NCI-H460 (cell line): ENCODE data around the gene EMID1. TPM values are rescaled to one million over a fixed set of nuclear protein-coding genes. Genes with fewer than 3 reads are reported as not detected.
"Not testable (repeated sequence)": the region's sequence is repeated elsewhere in the genome, so short reads cannot be mapped to it uniquely, and the experiment has no call there.

Source experiments
- DNase-seq: peaks from one replicate; pipeline ENCODE4 v3.0.0-alpha.2; 2016; ENCODE audit warnings: low read depth; ENCODE audit errors: extremely low read depth
- total RNA-seq: library from RNA; depleted of rRNA; stranded (reverse); fragments of >200 nt; shearing (Covaris generic); gene quantifications from 2 replicates; pipeline ENCODE4 v1.2.3, GENCODE V29; 2014

EMID1 gene
- total RNA-seq, 1 experiment from 2014 or later = 0.07 TPM

GRCh38 chr22:29225422-29226090, 19.9 kb downstream of the EMID1 start:
- DNase-seq = no peak

DNA sequence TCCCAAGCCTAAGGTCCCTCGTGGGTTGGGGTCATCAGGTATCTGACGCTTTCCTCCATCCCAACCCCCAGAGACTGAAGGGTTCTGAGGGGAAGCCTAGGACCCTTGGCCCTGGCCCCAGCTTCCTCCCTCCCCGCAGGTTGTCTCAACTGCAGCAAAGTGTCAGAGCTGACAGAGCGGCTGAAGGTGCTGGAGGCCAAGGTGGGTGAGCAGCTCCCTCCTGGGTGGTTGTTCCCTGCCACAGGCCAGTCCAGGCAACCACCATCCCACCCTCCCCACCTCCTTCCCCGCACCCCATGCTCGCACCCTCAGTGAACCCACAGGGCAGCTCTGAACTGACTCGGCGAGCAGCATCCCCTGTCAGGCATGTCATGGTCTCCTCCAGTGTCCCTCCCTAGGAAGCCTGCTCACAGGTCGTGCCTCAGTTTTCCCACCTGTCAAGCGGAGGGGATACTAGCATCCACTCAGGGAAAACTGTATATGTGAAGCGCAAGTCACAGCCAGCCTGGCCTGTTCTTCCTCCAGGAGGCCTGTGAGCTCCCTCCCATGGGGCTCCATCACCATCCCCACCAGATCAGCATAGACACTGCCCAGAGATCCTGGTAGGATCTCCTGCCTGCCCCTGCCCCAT, 20.8 kb downstream of the EMID1 start:
- no peak for DNase-seq

DNA sequence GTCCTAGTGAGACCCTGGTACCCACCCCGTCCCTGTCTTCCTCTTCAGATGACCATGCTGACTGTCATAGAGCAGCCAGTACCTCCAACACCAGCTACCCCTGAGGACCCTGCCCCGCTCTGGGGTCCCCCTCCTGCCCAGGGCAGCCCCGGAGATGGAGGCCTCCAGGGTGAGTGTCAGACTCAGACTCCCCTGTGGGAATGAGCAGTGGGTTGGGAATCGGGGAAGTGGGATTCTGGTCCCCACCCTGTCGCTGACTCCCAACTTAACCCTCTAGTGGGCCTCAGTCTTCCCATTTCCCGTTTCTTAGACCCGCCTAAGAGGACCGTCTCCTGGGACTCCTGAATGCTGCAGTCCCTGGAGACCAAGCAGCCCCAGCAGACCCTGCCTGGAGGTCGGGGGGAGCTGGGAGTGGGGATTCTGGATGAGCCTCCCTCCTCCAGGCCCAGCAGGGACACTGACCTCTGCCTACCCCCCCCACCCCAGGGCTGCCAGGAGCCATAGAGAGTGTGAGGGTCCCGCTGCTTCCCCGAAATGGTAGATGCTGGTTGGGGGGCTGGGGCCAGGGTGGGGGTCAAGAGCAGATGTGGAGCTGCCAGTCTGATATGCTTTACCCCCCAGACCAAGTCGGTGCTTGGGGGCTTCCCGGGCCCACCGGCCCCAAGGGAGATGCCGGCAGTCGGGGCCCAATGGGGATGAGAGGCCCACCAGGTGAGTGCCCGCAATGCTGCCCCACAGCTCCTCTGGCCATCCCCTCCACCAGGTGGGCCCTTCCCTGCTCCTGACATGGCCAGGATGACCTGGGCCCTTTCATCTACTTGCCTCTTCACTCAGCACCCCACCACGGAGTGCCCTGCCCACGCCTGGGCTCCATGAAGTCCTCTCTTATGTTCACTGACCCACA, 25.5 kb downstream of the EMID1 start:
- no peak for DNase-seq

DNA sequence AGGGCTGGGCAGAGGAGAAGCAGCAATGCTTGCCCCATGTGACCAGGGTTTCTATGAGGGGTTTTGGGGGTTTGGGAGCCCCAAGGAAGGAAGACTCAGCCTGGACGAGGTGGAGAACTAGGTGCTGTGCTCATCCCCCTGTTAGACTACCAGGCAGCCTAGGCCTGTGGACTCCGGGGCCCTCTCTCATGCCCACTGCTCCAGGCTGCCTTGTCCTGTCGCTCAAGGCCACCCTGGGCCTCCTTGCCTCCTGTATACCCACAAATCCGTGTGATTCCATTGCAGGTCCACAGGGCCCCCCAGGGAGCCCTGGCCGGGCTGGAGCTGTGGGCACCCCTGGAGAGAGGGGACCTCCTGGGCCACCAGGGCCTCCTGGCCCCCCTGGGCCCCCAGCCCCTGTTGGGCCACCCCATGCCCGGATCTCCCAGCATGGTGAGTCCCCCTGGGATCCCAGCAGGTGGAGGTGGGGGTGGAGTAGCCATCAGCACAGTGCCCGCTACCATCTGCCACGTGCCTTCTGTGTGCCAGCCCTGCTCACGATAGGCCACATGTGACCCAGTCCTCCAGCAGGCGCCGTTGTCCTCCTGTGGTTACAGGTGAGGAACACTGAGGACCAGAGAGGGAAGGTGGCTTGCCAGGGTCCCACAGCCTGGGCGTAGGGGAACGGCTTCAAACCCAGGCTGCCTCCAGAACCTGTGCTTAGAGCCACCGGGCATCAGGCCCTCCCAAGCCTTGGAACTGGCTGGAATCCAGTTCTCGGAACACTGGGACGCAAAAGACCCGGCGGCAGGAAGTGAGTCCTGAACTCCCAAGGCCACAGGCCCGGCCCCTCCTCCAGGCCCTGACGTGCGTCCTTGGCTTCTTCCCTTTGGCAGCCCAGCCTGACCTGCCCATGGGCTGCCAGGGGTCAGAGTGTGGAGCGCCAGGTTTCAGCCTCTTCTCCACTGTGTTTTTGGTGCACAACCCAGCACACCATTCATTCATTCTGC, 26.6 kb downstream of the EMID1 start:
- no peak for DNase-seq

DNA sequence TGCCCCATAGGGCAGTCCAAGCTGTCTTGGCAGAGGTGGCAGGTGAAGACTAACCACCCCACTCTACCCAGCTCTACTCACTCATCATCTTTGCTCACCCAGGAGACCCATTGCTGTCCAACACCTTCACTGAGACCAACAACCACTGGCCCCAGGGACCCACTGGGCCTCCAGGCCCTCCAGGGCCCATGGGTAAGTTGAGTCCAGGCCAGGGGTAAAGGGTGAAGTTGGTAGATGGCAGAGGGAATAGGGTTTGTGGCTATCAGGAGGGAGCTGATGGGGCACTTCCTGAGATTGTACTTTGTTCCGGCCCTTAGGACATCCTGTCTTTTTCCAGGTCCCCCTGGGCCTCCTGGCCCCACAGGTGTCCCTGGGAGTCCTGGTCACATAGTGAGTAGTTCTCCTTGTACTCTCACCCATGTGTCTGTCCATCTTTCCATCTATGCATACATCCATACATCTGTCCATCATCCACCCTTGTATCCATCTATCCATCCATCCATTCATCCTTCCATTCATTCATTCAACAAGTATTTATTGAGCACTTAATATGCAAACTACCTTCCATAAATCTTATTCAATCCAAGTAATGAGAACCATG, 27.7 kb downstream of the EMID1 start:
- DNase-seq = no peak

- not testable (repeated sequence) for DNase-seq
Measured at GRCh38 chr22:29240481-29240880, 34.8 kb downstream of the EMID1 start.

- no peak for DNase-seq
Measured at GRCh38 chr22:29243874-29244446, 38.3 kb downstream of the EMID1 start.

DNA sequence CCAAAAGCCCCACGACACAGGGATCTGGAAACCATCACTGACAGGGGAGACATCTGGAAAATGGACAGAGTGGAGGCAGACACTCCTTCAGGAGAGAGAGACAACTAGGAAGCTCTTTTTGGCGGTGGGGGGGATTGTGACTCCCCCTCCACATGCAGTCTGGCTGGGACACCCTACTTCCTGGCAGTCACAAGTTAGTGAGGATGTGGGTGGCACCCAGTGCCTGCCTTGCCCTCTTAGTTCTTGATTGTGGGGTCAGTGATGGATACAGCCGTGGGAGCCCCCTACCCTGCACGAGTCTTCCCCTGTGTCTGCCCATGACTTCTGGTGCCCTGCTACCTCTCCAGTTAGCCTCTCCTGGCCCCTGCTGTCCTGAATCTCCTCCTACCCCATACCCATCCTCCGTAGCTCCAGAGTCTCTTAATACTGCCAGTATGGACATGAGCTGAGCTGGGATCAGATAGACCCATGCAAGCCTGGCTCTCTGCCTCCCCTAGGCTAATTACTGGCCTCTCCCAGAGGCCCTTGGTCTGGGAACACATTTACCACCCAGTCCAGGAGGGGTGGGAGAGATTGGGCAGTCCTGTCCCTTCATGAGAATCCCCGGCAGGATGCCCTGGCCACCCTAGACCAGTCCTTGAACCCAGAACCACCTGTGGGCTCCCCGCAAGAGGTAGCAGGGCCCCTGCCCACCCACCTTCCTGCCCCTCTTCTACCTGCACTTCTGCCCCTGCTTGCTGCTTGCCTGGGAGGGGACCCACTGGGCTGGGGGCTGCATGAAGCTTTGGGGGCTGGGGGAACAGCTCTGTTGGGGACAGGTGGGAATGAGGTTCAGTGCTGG, 39.3 kb downstream of the EMID1 start:
- DNase-seq = no peak

- peak; percentile 47 for DNase-seq
Measured at GRCh38 chr22:29245626-29246385, 40.1 kb downstream of the EMID1 start.

GRCh38 chr22:29247891-29248290, 42.2 kb downstream of the EMID1 start:
- DNase-seq = not testable (repeated sequence)

DNA sequence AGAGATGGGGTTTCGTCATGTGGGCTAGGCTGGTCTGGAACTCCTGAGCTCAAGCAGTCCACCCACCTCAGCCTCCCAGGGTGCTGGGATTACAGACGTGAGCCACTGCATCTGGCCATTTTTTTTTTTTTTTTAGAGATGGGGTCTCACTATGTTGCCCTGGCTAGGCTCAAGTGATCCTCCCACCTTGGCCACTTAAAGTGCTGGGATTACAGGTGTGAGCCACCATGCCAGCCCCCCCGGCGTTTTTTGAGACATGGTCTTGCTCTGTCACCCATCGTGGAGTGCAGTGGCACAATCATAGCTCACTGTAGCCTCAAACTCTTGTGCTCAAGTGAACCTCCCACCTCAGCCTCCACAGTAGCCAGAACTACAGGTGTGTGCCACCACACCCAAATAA, 45.6 kb downstream of the EMID1 start:
- no peak for DNase-seq

DNA sequence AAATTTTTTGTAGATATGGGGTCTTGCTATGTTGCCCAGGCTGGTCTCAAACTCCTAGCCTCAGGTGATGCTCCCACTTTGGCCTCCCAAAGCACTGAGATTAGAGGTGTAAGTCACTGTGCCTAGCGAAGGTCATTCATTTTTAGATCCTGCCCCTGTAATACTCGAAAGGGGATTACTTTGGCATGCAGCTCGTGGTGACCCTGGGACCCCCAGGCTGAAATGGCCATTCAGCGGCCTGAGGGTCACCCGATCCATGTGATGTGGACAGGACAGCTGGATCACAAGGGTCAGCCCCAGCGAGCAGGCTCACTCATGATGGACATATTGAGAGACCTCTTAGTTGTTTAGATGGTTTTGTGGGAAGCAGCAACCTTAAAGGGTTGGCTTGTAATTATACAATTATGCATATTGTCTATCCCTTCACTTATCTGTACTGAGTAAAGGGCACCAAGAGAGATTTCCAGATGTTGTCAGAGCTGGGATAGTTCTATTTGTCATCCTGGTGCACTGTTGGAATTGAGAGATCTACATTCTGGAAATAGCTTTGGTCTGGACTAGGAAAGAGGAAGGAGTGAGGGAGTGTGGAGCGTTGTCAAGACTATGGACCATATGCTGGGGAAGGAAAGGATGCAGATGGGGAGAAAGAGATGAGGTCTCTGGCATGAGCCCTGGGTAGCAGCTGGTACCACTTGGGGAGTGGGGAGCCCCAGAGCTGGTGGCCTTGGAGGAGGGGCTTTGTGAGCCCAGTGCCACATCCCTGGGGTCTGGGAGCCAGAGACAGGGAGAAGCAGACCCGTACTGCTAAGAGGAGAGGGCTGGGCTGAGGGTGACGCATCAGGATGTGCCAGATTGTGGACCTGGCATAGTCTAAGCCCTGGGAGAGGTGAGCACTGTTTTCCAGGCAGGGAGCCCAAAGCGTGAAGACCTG, 46.5 kb downstream of the EMID1 start:
- DNase-seq = no peak

- DNase-seq = no peak
Measured at GRCh38 chr22:29253561-29254285, 48.0 kb downstream of the EMID1 start.

DNA sequence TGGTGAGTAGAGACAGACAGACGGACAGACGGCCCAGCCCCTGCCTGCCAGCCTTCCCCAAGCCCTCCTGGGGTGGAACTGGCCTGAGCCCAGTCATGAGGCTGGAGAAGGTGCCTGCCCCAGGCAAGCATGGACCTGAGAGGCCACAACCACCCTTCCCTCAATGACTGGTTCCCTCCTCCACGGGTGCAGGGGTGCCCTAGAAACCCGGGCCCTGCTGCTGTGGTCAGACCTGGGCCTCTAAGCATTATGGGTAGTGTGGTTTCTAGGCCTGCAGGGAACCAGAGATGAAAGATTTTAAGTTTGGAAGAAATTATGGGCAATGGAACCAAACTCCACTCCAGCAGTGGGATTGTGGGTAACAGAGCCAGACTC, 48.6 kb downstream of the EMID1 start:
- DNase-seq = no peak

DNA sequence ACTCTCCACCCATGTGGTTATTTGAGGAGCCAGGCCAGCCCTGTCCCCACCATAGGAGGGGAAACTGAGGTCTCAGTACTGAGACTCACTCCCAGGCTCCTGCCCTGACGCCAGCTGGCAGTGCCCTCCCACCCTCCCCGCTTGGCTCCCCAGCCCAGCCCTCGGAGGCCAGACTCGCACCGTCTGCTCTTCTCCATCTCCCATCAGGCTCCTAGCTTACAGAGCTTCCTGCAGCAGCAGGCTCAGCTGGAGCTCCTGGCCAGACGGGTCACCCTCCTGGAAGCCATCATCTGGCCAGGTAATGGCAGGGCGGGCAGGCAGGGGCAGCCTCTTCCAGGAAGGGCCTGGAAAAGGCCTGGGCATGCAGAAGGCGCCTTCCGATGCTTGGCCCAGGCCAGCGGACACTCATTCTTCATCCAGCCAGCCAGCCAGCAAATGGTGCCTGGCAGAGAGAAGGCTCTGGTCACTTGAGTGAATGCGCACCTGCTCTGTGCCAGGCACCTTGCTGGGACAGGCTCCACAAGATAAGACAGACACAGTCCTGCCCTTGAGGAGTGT, 49.4 kb downstream of the EMID1 start:
- DNase-seq = no peak
